Epithelial cell of prostate (primary cell): ENCODE data around the gene LONRF2.
"Not testable (repeated sequence)": the region's sequence is repeated elsewhere in the genome, so short reads cannot be mapped to it uniquely, and the experiment has no call there.

Experiments used
- DNase-seq: peaks from one replicate; pipeline ENCODE4 v3.0.0-alpha.2; 2011; ENCODE audit warnings: low read depth, low spot score
- H3K27ac ChIP-seq: fragments of 450-650 bp; 2 replicates; pipeline ENCODE4 v1.5.1; 2017; ENCODE audit warnings: mild to moderate bottlenecking

The LONRF2 gene

GRCh38 chr2:100257939-100258338 is 64.4 kb downstream of the LONRF2 start:
- no peak overlapping the region for H3K27ac ChIP-seq
- DNase-seq = no peak

- no peak for DNase-seq
- no peak overlapping the region for H3K27ac ChIP-seq
Observed at GRCh38 chr2:100256849-100257248, 65.5 kb downstream of the LONRF2 start.

GRCh38 chr2:100256416-100256815 is 65.9 kb downstream of the LONRF2 start:
- no peak overlapping the region for H3K27ac ChIP-seq
- DNase-seq = no peak

GRCh38 chr2:100254646-100255210 is 67.6 kb downstream of the LONRF2 start:
- H3K27ac ChIP-seq = no peak overlapping the region

GRCh38 chr2:100253786-100254185 is 68.5 kb downstream of the LONRF2 start:
- no peak overlapping the region for H3K27ac ChIP-seq
- DNase-seq = no peak

More at GRCh38 chr2:100254646-100255210, 67.6 kb downstream of the LONRF2 start:
- no peak for DNase-seq

- H3K27ac ChIP-seq = no peak overlapping the region
- DNase-seq = no peak
Observed at GRCh38 chr2:100252811-100253698, 69.2 kb downstream of the LONRF2 start.

- H3K27ac ChIP-seq = no peak overlapping the region
- DNase-seq = no peak
Observed at GRCh38 chr2:100250645-100251044, 71.7 kb downstream of the LONRF2 start.

GRCh38 chr2:100248971-100249370 is 73.3 kb downstream of the LONRF2 start:
- H3K27ac ChIP-seq = no peak overlapping the region
- DNase-seq = no peak

- not testable (repeated sequence) for DNase-seq, H3K27ac ChIP-seq
Observed at GRCh38 chr2:100248556-100248955, 73.7 kb downstream of the LONRF2 start.

- no peak for DNase-seq
- H3K27ac ChIP-seq = no peak overlapping the region
Observed at GRCh38 chr2:100248044-100248330, 74.3 kb downstream of the LONRF2 start.

GRCh38 chr2:100247256-100248043 is 74.9 kb downstream of the LONRF2 start:
- H3K27ac ChIP-seq = no peak overlapping the region
- DNase-seq = no peak

- no peak for DNase-seq
- no peak overlapping the region for H3K27ac ChIP-seq
Observed at GRCh38 chr2:100246163-100247145, 75.8 kb downstream of the LONRF2 start.

- no peak overlapping the region for H3K27ac ChIP-seq
- DNase-seq = no peak
Observed at GRCh38 chr2:100245681-100246080, 76.6 kb downstream of the LONRF2 start.

- no peak for DNase-seq
- no peak overlapping the region for H3K27ac ChIP-seq
Observed at GRCh38 chr2:100244881-100245605, 77.3 kb downstream of the LONRF2 start.

GRCh38 chr2:100243631-100244030 is 78.7 kb downstream of the LONRF2 start:
- no peak overlapping the region for H3K27ac ChIP-seq
- DNase-seq = no peak

GRCh38 chr2:100242891-100243619 is 79.2 kb downstream of the LONRF2 start:
- DNase-seq = no peak
- H3K27ac ChIP-seq = no peak overlapping the region

- DNase-seq = no peak
Observed at GRCh38 chr2:100242476-100242875, 79.8 kb downstream of the LONRF2 start.

GRCh38 chr2:100241236-100241635 is 81.1 kb downstream of the LONRF2 start:
- DNase-seq = no peak
- H3K27ac ChIP-seq = no peak overlapping the region

More at GRCh38 chr2:100242476-100242875, 79.8 kb downstream of the LONRF2 start:
- H3K27ac ChIP-seq = no peak overlapping the region

GRCh38 chr2:100240386-100240785 is 81.9 kb downstream of the LONRF2 start:
- no peak for DNase-seq
- no peak overlapping the region for H3K27ac ChIP-seq
